ENCODE measurements around the gene PRAMEF15.
A peak's percentile ranks its signal among the peaks of the same experiment; 100 is the strongest.
"Not testable (repeated sequence)": the region's sequence is repeated elsewhere in the genome, so short reads cannot be mapped to it uniquely, and the experiment has no call there.

PRAMEF15 gene

GRCh38 chr1:13315281-13315680 is at the start of gene PRAMEF15:
Gene PRAMEF15, plus strand, starts transcription at chr1:13315581. Its CDS starts 2,827 bp downstream, at chr1:13318408.
- DNase-seq: not testable (repeated sequence)

GRCh38 chr1:13277016-13277415 is 38.4 kb upstream of the PRAMEF15 start:
- DNase-seq: not testable (repeated sequence)

GRCh38 chr1:13279617-13280016 is 35.8 kb upstream of the PRAMEF15 start:
- not testable (repeated sequence) for DNase-seq

- DNase-seq: not testable (repeated sequence)
Measured at GRCh38 chr1:13285037-13285436, 30.3 kb upstream of the PRAMEF15 start, which contains the start of gene PRAMEF8. Gene PRAMEF8, minus strand, starts transcription at chr1:13285137. Its CDS starts 1,046 bp downstream, at chr1:13284091.

- DNase-seq: not testable (repeated sequence)
Measured at GRCh38 chr1:13289030-13289429, 26.4 kb upstream of the PRAMEF15 start.

GRCh38 chr1:13297216-13297931 is 18.0 kb upstream of the PRAMEF15 start:
- not testable (repeated sequence) for DNase-seq

DNA sequence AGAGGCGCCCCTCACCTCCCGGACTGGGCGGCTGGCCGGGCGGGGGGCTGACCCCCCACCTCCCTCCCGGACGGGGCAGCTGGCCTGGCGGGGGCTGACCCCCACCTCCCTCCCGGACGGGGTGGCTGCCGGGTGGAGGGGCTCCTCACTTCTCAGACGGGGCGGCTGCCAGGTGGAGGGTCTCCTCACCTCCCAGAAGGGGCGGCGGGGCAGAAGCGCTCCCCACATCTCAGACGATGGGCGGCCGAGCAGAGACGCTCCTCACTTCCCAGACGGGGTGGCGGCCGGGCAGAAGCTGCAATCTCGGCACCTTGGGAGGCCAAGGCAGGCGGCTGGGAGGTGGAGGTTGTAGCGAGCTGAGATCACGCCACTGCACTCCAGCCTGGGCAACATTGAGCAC is 16.7 kb upstream of the PRAMEF15 start:
- DNase-seq: not testable (repeated sequence)

GRCh38 chr1:13302197-13302596 is 13.2 kb upstream of the PRAMEF15 start:
- DNase-seq: not testable (repeated sequence)

DNA sequence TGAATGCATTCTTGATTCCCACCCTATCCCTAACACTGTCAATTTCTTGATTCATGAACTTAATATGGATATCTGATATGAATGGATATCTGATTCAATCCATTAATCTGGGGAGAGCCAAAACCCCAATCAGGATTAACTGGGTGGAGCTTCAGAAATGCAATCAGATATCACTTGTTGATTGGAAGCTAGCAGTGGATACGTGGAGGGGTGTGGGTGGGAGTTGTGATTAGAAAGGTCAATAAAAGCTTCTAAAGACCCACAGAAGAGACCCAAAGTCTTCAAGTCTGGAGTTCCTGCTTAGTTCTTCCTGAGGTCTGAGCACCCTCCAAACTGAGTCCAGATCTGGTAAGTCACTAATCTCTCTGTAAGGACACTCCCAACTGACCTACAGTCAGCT is 12.1 kb upstream of the PRAMEF15 start, which contains the start of gene PRAMEF33:
TSS of gene PRAMEF33 (plus strand) at position 301 of the 400 bp plus-strand sequence. CDS start 2,416 bp downstream, outside the sequence.
- not testable (repeated sequence) for DNase-seq

- not testable (repeated sequence) for DNase-seq
Measured at GRCh38 chr1:13342496-13342895, 27.1 kb downstream of the PRAMEF15 start.

DNA sequence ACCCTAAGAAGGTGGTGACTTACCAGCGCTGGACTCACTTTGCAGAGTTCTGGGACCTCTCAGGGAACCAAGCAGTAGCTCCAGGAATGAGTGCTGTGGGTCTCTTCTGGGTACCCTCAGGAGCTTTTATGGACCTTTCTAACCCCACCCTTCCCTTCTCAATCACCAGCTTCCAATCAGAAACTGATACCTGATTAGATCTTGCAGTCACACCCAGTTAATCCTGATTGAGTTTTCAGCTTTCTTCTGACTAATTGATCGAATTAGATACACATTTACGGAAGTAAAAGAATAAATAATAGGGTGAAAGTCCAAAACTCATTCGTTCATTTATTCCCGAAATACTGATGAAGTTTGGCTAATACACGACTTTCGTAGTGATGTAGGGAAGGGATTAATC is 31.7 kb downstream of the PRAMEF15 start, which contains the start of gene PRAMEF14:
TSS of gene PRAMEF14 (minus strand) at position 101 of the 400 bp plus-strand sequence. CDS start 1,820 bp downstream, outside the sequence.
- not testable (repeated sequence) for DNase-seq

DNA sequence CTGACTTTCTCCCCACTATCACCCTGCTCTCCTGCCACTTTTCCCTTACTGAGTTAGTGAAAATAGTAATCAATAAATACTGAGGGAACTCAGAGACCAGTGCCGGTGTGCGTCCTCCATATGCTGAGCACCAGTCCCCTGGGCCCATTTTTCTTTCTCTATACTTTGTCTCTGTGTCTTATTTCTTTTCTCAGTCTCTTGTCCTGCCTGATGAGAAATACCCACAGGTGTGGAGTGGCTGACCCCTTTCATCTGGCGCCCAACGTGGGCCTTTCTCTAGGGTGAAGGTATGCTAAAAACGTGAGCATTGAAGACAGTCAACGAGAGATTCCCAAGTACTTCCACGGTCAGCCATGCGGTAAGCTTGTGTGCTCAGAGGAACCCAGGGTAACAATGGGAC is 38.1 kb downstream of the PRAMEF15 start:
- DNase-seq: not testable (repeated sequence)

DNA sequence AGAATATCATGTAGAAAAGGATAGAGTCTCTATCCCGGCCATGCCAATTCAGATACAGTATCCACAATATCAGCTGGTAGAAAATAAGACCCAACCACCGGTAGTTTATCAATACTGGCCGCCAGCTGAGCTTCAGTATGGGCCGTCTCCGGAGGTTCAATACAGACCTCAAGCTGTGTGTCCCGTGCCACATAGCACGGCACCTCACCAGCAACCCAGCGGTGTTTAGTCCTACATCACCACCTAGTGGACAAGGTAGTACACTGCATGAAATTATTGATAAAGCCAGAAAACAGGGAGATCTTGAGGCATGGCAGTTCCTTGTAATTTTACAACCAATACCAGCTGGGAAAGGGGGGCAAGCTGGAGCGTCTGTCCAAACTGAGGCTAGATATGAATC is 39.1 kb downstream of the PRAMEF15 start:
- DNase-seq: not testable (repeated sequence)

DNA sequence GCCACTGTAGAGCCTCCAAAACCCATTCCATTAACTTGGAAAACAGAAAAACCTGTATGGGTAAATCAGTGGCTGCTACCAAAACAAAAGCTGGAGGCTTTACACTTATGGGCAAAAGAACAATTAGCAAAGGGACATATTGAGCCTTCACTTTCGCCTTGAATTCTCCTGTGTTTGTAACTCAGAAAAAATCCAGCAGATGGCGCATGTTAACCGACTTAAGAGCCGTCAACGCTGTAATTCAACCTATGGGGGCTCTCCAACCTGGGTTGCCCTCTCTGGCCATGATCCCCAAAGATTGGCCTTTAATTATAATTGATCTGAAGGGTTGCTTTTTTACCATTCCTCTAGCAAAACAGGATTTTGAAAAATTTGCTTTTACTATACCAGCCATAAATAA is 41.4 kb downstream of the PRAMEF15 start:
- peak in 1 of 2 experiments; percentile 53 for DNase-seq

- DNase-seq: not testable (repeated sequence)
Measured at GRCh38 chr1:13362364-13362763, 47.0 kb downstream of the PRAMEF15 start.

DNA sequence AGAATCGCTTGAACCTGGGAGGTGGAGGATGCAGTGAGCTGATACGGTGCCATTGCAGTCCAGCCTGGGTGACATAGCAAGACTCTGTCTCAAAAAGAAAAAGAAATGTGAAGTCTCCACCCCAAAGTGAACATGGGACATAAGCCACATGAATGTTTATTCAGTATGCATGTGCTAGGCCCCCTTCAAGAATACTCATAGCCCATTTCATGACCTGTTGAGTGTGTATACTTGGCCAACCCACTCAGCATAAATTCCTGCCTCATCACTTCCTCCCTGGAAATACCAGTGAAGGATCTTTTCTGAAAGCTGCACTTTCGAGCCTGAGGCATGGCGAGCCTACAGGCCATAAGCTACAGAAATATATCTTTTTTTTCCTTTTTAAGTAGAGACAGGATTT is 49.5 kb downstream of the PRAMEF15 start:
- DNase-seq: not testable (repeated sequence)

- not testable (repeated sequence) for DNase-seq
Measured at GRCh38 chr1:13366536-13366935, 51.2 kb downstream of the PRAMEF15 start.

DNA sequence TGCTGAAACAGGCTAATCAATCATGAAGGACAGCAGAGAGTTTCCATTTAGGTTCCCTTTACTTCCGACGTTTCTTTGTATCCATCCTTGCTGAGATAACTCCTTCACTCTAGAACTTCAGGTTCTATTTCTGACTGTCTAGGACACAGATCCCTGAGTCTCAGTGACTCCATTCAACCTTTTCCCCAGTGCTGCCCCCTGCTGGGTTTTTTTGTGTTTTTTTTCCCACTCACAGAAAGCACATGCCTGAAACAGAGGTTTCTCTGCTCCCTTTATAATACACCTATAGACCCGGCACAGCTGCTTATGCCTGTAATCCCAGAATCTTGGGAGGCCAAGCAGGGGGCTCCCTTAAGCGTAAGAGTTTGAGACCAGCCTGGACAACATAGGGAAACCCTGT is 53.2 kb downstream of the PRAMEF15 start:
- peak in 1 of 2 experiments; percentile 33 for DNase-seq

All from NCI-H1930 (cell line).